OCI-LY7 (cell line): ENCODE results near the gene APC. TPM values are rescaled to one million over a fixed set of nuclear protein-coding genes. Genes with fewer than 3 reads are reported as not detected.

ENCODE experiments used
- BruUV-seq: library from RNA; stranded (reverse); fragments of 400-500 nt; replicated peaks from 2 replicates; lab custom pipeline; 2021; lab: Mats Ljungman, UMichigan
- CTCF ChIA-PET: fragments of 300-600 bp; sonication (Branson Sonifier 250); formaldehyde crosslinking; loops from one replicate; lab custom pipeline; 2022; ENCODE audit warnings: antibody characterized with exemption; ENCODE audit not compliant: unreplicated experiment; lab: Charles Lee
- POLR2A ChIA-PET: fragments of 300-600 bp; sonication (Branson Sonifier 250); formaldehyde crosslinking; loops from one replicate; lab custom pipeline; 2022; ENCODE audit warnings: antibody characterized with exemption; lab: Charles Lee
- DNase-seq: peaks from one replicate; pipeline ENCODE4 v3.0.0-alpha.2; 2015; ENCODE audit warnings: low spot score
- H2AFZ ChIP-seq: fragments of 200-600 bp; sonication (generic), shearing (Covaris generic); 2 replicates; pipeline ENCODE4 v1.6.1; 2014; ENCODE audit warnings: mild to moderate bottlenecking, antibody characterized with exemption, low read length, moderate library complexity
- H3K27ac ChIP-seq: fragments of 200-600 bp; sonication (generic); 2 replicates; pipeline ENCODE4 v1.5.1; 2014; ENCODE audit warnings: mixed run types, low read depth, mild to moderate bottlenecking, moderate library complexity, low read length, inconsistent platforms; ENCODE audit not compliant: poor library complexity, severe bottlenecking
- H3K36me3 ChIP-seq: fragments of 200-600 bp; sonication (generic); 2 replicates; pipeline ENCODE4 v1.6.1; 2014; ENCODE audit warnings: mild to moderate bottlenecking, antibody characterized with exemption, low read length, moderate library complexity, mixed read lengths; ENCODE audit not compliant: insufficient read depth
- H3K4me1 ChIP-seq: fragments of 200-600 bp; sonication (generic); 2 replicates; pipeline ENCODE4 v1.5.1; 2014; ENCODE audit warnings: mild to moderate bottlenecking, low read length; ENCODE audit not compliant: insufficient read depth, poor library complexity, severe bottlenecking
- H3K4me2 ChIP-seq: fragments of 200-600 bp; sonication (generic); 2 replicates; pipeline ENCODE4 v1.6.1; 2014; ENCODE audit warnings: mild to moderate bottlenecking, low read length
- H3K4me3 ChIP-seq: fragments of 200-600 bp; sonication (generic); 2 replicates; pipeline ENCODE4 v1.5.1; 2014; ENCODE audit warnings: mild to moderate bottlenecking, low read depth, low read length; ENCODE audit not compliant: poor library complexity, severe bottlenecking
- H3K79me2 ChIP-seq: fragments of 200-600 bp; sonication (generic); 2 replicates; pipeline ENCODE4 v1.6.1; 2016; ENCODE audit warnings: low read depth, mild to moderate bottlenecking, low read length, moderate library complexity, mixed read lengths; ENCODE audit not compliant: insufficient read depth
- H3K9me2 ChIP-seq: fragments of 200-600 bp; sonication (generic); 2 replicates; pipeline ENCODE4 v1.6.1; 2016; ENCODE audit warnings: mild to moderate bottlenecking, low read length, mixed read lengths; ENCODE audit not compliant: insufficient read depth
- H3K9me3 ChIP-seq: fragments of 200-600 bp; sonication (generic); 2 replicates; pipeline ENCODE4 v1.6.1; 2014; ENCODE audit warnings: mild to moderate bottlenecking, mixed run types, low read length, mixed read lengths
- H4K20me1 ChIP-seq: fragments of 200-600 bp; sonication (generic); 2 replicates; pipeline ENCODE4 v1.6.1; 2014; ENCODE audit warnings: mild to moderate bottlenecking, antibody characterized with exemption, low read length, moderate library complexity, mixed read lengths; ENCODE audit not compliant: insufficient read depth
- EZH2phosphoT487 ChIP-seq: fragments of 200-600 bp; sonication (generic); IDR thresholded peaks from 2 replicates; pipeline ENCODE4 v1.6.1; 2018; ENCODE audit warnings: low read depth, borderline replicate concordance, mild to moderate bottlenecking, mixed run types, antibody characterized with exemption, low read length, moderate library complexity, mixed read lengths
- intact Hi-C: fragments of 100-400 bp; cut with micrococcal nuclease; formaldehyde crosslinking; loops from one replicate; pipeline ENCODE4 v1.10.0; 2022; ENCODE audit not compliant: unreplicated experiment
- total RNA-seq, 2 experiments: library from RNA; depleted of rRNA in 1 of 2; stranded (reverse); fragments of >200 nt in 1 of 2; shearing (Covaris generic) in 1 of 2; gene quantifications; 2 replicates each; pipeline ENCODE4 v1.2.3, GENCODE V29; 2014 to 2022
- TF ChIP-seq, protein P1 (sequence below): fragments of 200-600 bp; sonication (generic); conservative IDR thresholded peaks from 2 replicates; pipeline ENCODE4 v1.5.1; 2014; ENCODE audit warnings: mild to moderate bottlenecking, antibody characterized with exemption, low read length, moderate library complexity, mixed read lengths

APC gene
- total RNA-seq, 2 experiments from 2014 or later = 33.1 to 34.8 TPM

DNA sequence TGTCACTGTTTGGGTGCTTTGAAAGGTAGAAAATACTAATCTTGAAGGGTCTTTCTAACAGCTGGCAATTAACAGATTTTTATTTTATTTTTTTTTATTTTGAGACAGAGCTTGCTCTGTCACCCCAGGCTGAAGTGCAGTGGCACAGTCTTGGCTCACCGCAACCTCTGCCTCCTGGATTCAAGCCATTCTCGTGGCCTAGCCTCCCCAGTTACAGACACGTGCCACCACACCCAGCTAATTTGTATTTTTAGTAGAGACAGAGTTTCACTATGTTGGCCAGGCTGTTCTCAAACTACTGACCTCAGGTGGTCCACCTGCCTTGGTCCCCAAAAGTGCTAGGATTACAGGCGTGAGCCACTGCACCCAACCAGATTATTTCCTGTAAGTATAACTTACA is 12.8 kb upstream of the APC start:
- H3K4me1 ChIP-seq = no peaks in the 10 kb centered on the region
- POLR2A ChIA-PET = interaction anchor here (0.7 to 1.6 kb wide), 2 partner anchors 8 to 12 kb away, joined by 4 read pairs; no protein-coding TSS in a partner anchor

DNA sequence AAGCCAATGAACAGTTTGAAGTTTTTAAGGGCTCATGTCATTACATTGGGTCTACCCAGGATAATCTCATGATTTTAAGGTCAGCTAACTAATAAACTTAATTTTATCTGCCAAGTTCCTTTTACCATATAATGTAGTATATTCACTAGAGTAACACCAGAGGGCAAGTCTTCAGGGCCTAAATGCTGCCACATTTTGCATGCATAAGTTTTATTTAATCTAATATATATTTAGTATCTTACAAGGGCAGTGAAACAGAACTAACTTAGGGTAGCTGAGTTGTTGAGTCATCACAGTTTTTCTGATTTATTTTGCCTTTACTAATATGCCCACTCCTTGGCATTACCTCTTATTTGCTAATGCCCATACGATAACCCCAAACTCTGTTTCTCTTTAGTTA is 8.1 kb upstream of the APC start:
- Histone ChIP-seq H3K4me3 (no peak overlapping the region), H4K20me1 (peaks cover 4% of the 10 kb centered on the region; the same call in 1 of the 2 replicates), H3K4me2 (no peak overlapping the region), H2AFZ (no peak overlapping the region), H3K27ac (no peak overlapping the region), H3K9me2 (no peaks in the 10 kb centered on the region), H3K4me1 (no peaks in the 10 kb centered on the region), H3K79me2 (0 out of 2 replicates have a peak, but pooled peaks cover 4% of the 10 kb centered on the region), H3K9me3 (no peaks in the 10 kb centered on the region), H3K36me3 (no peaks in the 10 kb centered on the region)
- CTCF ChIA-PET = no interaction called here
- DNase-seq = no peak
- TF ChIP-seq EZH2phosphoT487 = no peak
- TF ChIP-seq, protein P1, sequence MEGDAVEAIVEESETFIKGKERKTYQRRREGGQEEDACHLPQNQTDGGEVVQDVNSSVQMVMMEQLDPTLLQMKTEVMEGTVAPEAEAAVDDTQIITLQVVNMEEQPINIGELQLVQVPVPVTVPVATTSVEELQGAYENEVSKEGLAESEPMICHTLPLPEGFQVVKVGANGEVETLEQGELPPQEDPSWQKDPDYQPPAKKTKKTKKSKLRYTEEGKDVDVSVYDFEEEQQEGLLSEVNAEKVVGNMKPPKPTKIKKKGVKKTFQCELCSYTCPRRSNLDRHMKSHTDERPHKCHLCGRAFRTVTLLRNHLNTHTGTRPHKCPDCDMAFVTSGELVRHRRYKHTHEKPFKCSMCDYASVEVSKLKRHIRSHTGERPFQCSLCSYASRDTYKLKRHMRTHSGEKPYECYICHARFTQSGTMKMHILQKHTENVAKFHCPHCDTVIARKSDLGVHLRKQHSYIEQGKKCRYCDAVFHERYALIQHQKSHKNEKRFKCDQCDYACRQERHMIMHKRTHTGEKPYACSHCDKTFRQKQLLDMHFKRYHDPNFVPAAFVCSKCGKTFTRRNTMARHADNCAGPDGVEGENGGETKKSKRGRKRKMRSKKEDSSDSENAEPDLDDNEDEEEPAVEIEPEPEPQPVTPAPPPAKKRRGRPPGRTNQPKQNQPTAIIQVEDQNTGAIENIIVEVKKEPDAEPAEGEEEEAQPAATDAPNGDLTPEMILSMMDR = no peak
- POLR2A ChIA-PET = interaction anchor here (1.0 to 2.3 kb wide), 2 partner anchors 11 to 21 kb away, joined by 4 to 11 read pairs; no protein-coding TSS in a partner anchor
- BruUV-seq = no TSS peak
- intact Hi-C loops = no loop called here

More for the DNA sequence above, 12.8 kb upstream of the APC start:
- no peaks in the 10 kb centered on the region for H3K36me3 ChIP-seq
- CTCF ChIA-PET = no interaction called here
- no peaks in the 10 kb centered on the region; the same call in 1 of the 2 replicates for H4K20me1 ChIP-seq
- no peak overlapping the region for H3K4me3 ChIP-seq
- H3K27ac ChIP-seq = no peak overlapping the region
- intact Hi-C loops = no loop called here
- DNase-seq = no peak
- H3K79me2 ChIP-seq = no peaks in the 10 kb centered on the region
- no peaks in the 10 kb centered on the region for H3K9me3 ChIP-seq
- no peaks in the 10 kb centered on the region for H3K9me2 ChIP-seq
- H3K4me2 ChIP-seq = no peak overlapping the region
- BruUV-seq = no TSS peak
- H2AFZ ChIP-seq = no peak overlapping the region
- TF ChIP-seq EZH2phosphoT487 = no peak
- TF ChIP-seq, protein P1 = no peak

DNA sequence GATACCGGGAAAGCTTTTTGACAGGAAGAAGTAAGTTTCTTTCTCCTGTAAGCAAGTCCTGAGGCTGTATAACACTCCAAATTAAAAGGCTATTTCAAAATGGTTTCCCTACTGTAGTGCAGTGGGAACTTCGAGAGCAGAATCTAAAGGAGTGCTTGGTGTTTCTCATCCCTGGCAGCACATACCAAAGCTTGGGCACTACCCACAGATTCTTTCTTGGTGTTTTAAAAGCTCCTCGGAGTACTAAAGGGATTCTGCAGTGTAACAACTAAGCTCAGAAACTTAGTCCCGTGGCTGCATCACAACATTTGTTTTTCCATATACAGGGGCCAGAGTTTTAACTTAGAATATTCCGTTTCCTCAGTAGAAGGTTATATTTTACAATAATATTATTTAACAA is 5.6 kb upstream of the APC start:
- DNase-seq = no peak
- no peak overlapping the region for H3K4me3 ChIP-seq
- H3K79me2 ChIP-seq = peaks cover 13% of the 10 kb centered on the region; the same call in 1 of the 2 replicates
- intact Hi-C loops = no loop called here
- BruUV-seq = no TSS peak
- H3K36me3 ChIP-seq = no peaks in the 10 kb centered on the region
- CTCF ChIA-PET = interaction anchor here (0.5 kb wide), 1 partner anchor 129 kb away, joined by 3 read pairs; the partner anchor contains the start of gene SRP19
- H3K4me1 ChIP-seq = peaks cover 4% of the 10 kb centered on the region
- H3K4me2 ChIP-seq = no peak overlapping the region
- TF ChIP-seq, protein P1 = no peak
- TF ChIP-seq EZH2phosphoT487 = no peak
- no peaks in the 10 kb centered on the region for H3K9me3 ChIP-seq
- H2AFZ ChIP-seq = no peak overlapping the region
- H3K27ac ChIP-seq = no peak overlapping the region
- POLR2A ChIA-PET = interaction anchor here (0.7 to 1.5 kb wide), 3 partner anchors 12 to 23 kb away, joined by 3 to 5 read pairs (median 3); no protein-coding TSS in a partner anchor
- 0 out of 2 replicates have a peak, but pooled peaks cover 4% of the 10 kb centered on the region for H4K20me1 ChIP-seq
- no peaks in the 10 kb centered on the region for H3K9me2 ChIP-seq
